ENCODE results near the gene AGTRAP.

The AGTRAP gene

GRCh38 chr1:11719313-11720032, 16.5 kb upstream of the AGTRAP start:
- Histone ChIP-seq H3K36me3 (no peaks in the 10 kb centered on the region), H3K27ac (peak overlapping the region; percentile 88), H3K27me3 (no peaks in the 10 kb centered on the region), H3K4me3 (ENCODE audit: low read depth in 1 of 2, low read length in 1 of 2) (peak overlapping the region; percentile 69 to 84), H3K9me3 (no peaks in the 10 kb centered on the region), H3K4me1 (ENCODE audit: control insufficient read depth in 1 of 2, insufficient read depth in 1 of 2, low read depth in 1 of 2, low read length in 1 of 2) (peaks cover 49 to 55% of the 10 kb centered on the region in 2 experiments)
- peak; percentile 97 for TF ChIP-seq CTCF (IDR thresholded peaks at IDR 0.05)

- H3K27me3 ChIP-seq = no peaks in the 10 kb centered on the region
- H3K4me1 ChIP-seq (ENCODE audit: control insufficient read depth in 1 of 2, insufficient read depth in 1 of 2, low read depth in 1 of 2, low read length in 1 of 2) = peaks cover 54 to 60% of the 10 kb centered on the region in 2 experiments
- H3K36me3 ChIP-seq = no peaks in the 10 kb centered on the region
- no peaks in the 10 kb centered on the region for H3K9me3 ChIP-seq
- H3K4me3 ChIP-seq (ENCODE audit: low read depth in 1 of 2, low read length in 1 of 2) = peak overlapping the region; percentile 69 to 84
- TF ChIP-seq CTCF (IDR thresholded peaks at IDR 0.05) = no peak
- H3K27ac ChIP-seq = peak overlapping the region; percentile 88
Measured at GRCh38 chr1:11720033-11720376, 15.9 kb upstream of the AGTRAP start.

- Histone ChIP-seq H3K4me1 (ENCODE audit: control insufficient read depth in 1 of 2, insufficient read depth in 1 of 2, low read depth in 1 of 2, low read length in 1 of 2) (peaks cover 59 to 65% of the 10 kb centered on the region in 2 experiments), H3K4me3 (ENCODE audit: low read depth in 1 of 2, low read length in 1 of 2) (peak overlapping the region in 1 of 2 experiments; percentile 84), H3K9me3 (no peaks in the 10 kb centered on the region), H3K36me3 (no peaks in the 10 kb centered on the region), H3K27ac (peak overlapping the region; percentile 88), H3K27me3 (no peaks in the 10 kb centered on the region)
- TF ChIP-seq CTCF (IDR thresholded peaks at IDR 0.05) = no peak
Measured at GRCh38 chr1:11720525-11720924, 15.4 kb upstream of the AGTRAP start.

- H3K9me3 ChIP-seq = no peaks in the 10 kb centered on the region
- no peaks in the 10 kb centered on the region for H3K36me3 ChIP-seq
- no peak for TF ChIP-seq CTCF (IDR thresholded peaks at IDR 0.05)
- peaks cover 67 to 73% of the 10 kb centered on the region in 2 experiments for H3K4me1 ChIP-seq (ENCODE audit: control insufficient read depth in 1 of 2, insufficient read depth in 1 of 2, low read depth in 1 of 2, low read length in 1 of 2)
- H3K27ac ChIP-seq = peak overlapping the region; percentile 23
- H3K4me3 ChIP-seq (ENCODE audit: low read depth in 1 of 2, low read length in 1 of 2) = no peak overlapping the region
- no peaks in the 10 kb centered on the region for H3K27me3 ChIP-seq
Measured at GRCh38 chr1:11721311-11721710, 14.6 kb upstream of the AGTRAP start.

GRCh38 chr1:11722538-11722937, 13.4 kb upstream of the AGTRAP start:
- Histone ChIP-seq H3K4me3 (ENCODE audit: low read depth in 1 of 2, low read length in 1 of 2) (no peak overlapping the region), H3K36me3 (no peaks in the 10 kb centered on the region), H3K9me3 (no peaks in the 10 kb centered on the region), H3K27ac (peak overlapping the region; percentile 23), H3K4me1 (ENCODE audit: control insufficient read depth in 1 of 2, insufficient read depth in 1 of 2, low read depth in 1 of 2, low read length in 1 of 2) (peaks cover 79 to 86% of the 10 kb centered on the region in 2 experiments), H3K27me3 (no peaks in the 10 kb centered on the region)
- no peak for TF ChIP-seq CTCF (IDR thresholded peaks at IDR 0.05)
